H9 (cell line): Measurements from ENCODE around the gene LETM1. TPM values are rescaled to one million over a fixed set of nuclear protein-coding genes. Genes with fewer than 3 reads are reported as not detected.

ENCODE experiments used
- DNase-seq: peaks from one replicate; pipeline ENCODE4 v3.0.0-alpha.2; 2017
- H2AFZ ChIP-seq: one replicate; pipeline ENCODE4 v1.6.1; 2013; ENCODE audit warnings: mild to moderate bottlenecking, low read length, control low read depth, moderate library complexity
- H2AK5ac ChIP-seq: 2 replicates; pipeline ENCODE4 v1.6.1; 2013; ENCODE audit warnings: low read length, control low read depth, mixed read lengths; ENCODE audit not compliant: insufficient read length
- H2BK120ac ChIP-seq: one replicate; pipeline ENCODE4 v1.6.1; 2013; ENCODE audit warnings: low read depth, mild to moderate bottlenecking, low read length, control low read depth, inconsistent platforms; ENCODE audit not compliant: poor library complexity, severe bottlenecking
- H2BK12ac ChIP-seq: 2 replicates; pipeline ENCODE4 v1.6.1; 2013; ENCODE audit warnings: low read length, control low read depth, mixed read lengths, low read depth; ENCODE audit not compliant: insufficient read length
- H2BK15ac ChIP-seq: 2 replicates; pipeline ENCODE4 v1.6.1; 2013; ENCODE audit warnings: low read depth, low read length, control low read depth
- H2BK20ac ChIP-seq: one replicate; pipeline ENCODE4 v1.6.1; 2013; ENCODE audit warnings: low read depth, mild to moderate bottlenecking, low read length, control low read depth, inconsistent platforms; ENCODE audit not compliant: poor library complexity, severe bottlenecking
- H2BK5ac ChIP-seq: 2 replicates; pipeline ENCODE4 v1.6.1; 2013; ENCODE audit warnings: low read length, control low read depth, mixed read lengths; ENCODE audit not compliant: insufficient read length
- H3K14ac ChIP-seq: 2 replicates; pipeline ENCODE4 v1.6.1; 2013; ENCODE audit warnings: low read length, control low read depth; ENCODE audit not compliant: insufficient read depth
- H3K18ac ChIP-seq: 2 replicates; pipeline ENCODE4 v1.6.1; 2013; ENCODE audit warnings: low read depth, mild to moderate bottlenecking, mixed read lengths, low read length, control low read depth; ENCODE audit not compliant: insufficient read length
- H3K23ac ChIP-seq: 2 replicates; pipeline ENCODE4 v1.6.1; 2013; ENCODE audit warnings: low read length, control low read depth, mixed read lengths, low read depth; ENCODE audit not compliant: insufficient read length
- H3K23me2 ChIP-seq: 2 replicates; pipeline ENCODE4 v1.6.1; 2013; ENCODE audit warnings: low read depth, mild to moderate bottlenecking, mixed read lengths, low read length, control low read depth; ENCODE audit not compliant: insufficient read length, poor library complexity, severe bottlenecking
- H3K27ac ChIP-seq: 2 replicates; pipeline ENCODE4 v1.5.1; 2013; ENCODE audit warnings: low read length, control low read depth, mixed read lengths, low read depth; ENCODE audit not compliant: insufficient read length
- H3K27me3 ChIP-seq: 2 replicates; pipeline ENCODE4 v1.6.1; 2013; ENCODE audit warnings: low read length, control low read depth, inconsistent platforms; ENCODE audit not compliant: insufficient read depth
- H3K4ac ChIP-seq: 2 replicates; pipeline ENCODE4 v1.6.1; 2013; ENCODE audit warnings: low read depth, mild to moderate bottlenecking, control low read depth, inconsistent platforms, low read length, moderate library complexity
- H3K4me1 ChIP-seq: 2 replicates; pipeline ENCODE4 v1.6.1; 2013; ENCODE audit warnings: low read length, control low read depth, inconsistent platforms; ENCODE audit not compliant: insufficient read depth
- H3K4me2 ChIP-seq: 2 replicates; pipeline ENCODE4 v1.6.1; 2013; ENCODE audit warnings: low read length, control low read depth, mixed read lengths; ENCODE audit not compliant: insufficient read length, insufficient read depth
- H3K56ac ChIP-seq: 2 replicates; pipeline ENCODE4 v1.6.1; 2013; ENCODE audit warnings: low read depth, mild to moderate bottlenecking, mixed read lengths, low read length, control low read depth; ENCODE audit not compliant: insufficient read length
- H3K79me1 ChIP-seq: 2 replicates; pipeline ENCODE4 v1.6.1; 2013; ENCODE audit warnings: low read depth, mild to moderate bottlenecking, moderate library complexity, low read length, control low read depth, inconsistent platforms; ENCODE audit not compliant: insufficient read depth, poor library complexity, severe bottlenecking
- H3K79me2 ChIP-seq: 2 replicates; pipeline ENCODE4 v1.6.1; 2013; ENCODE audit warnings: low read length, control low read depth, inconsistent platforms; ENCODE audit not compliant: insufficient read depth
- H3K9ac ChIP-seq: 2 replicates; pipeline ENCODE4 v1.6.1; 2013; ENCODE audit warnings: low read length, control low read depth, mixed read lengths; ENCODE audit not compliant: insufficient read length; ENCODE audit errors: extremely low read depth
- H3K9me3 ChIP-seq: one replicate; pipeline ENCODE4 v1.6.1; 2013; ENCODE audit warnings: low read depth, low read length, inconsistent platforms; ENCODE audit not compliant: control insufficient read depth
- H3T11ph ChIP-seq: one replicate; pipeline ENCODE4 v1.6.1; 2013; ENCODE audit warnings: mild to moderate bottlenecking, low read length, control low read depth, inconsistent platforms
- H4K20me1 ChIP-seq: one replicate; pipeline ENCODE4 v1.6.1; 2013; ENCODE audit not compliant: control insufficient read depth, insufficient read length, insufficient read depth
- H4K5ac ChIP-seq: 2 replicates; pipeline ENCODE4 v1.6.1; 2013; ENCODE audit warnings: low read depth, mild to moderate bottlenecking, mixed read lengths, low read length, control low read depth; ENCODE audit not compliant: insufficient read length
- H4K8ac ChIP-seq: replicated peaks from 2 replicates; pipeline ENCODE4 v1.6.1; 2013; ENCODE audit warnings: low read length, control low read depth, mixed read lengths, low read depth; ENCODE audit not compliant: insufficient read length
- H4K91ac ChIP-seq: 2 replicates; pipeline ENCODE4 v1.6.1; 2013; ENCODE audit warnings: low read depth, mild to moderate bottlenecking, moderate library complexity, mixed read lengths, low read length, control low read depth; ENCODE audit not compliant: insufficient read length
- H3K27ac Mint-ChIP-seq, 3 experiments: 2 replicates in 2 of 3; 3 replicates in 1 of 3; pipeline ENCODE4 v1.8.0; 2020 to 2021; ENCODE audit warnings: mixed read lengths in 3 of 3, mild to moderate bottlenecking in 1 of 3, moderate library complexity in 1 of 3
- H3K27me3 Mint-ChIP-seq: 2 replicates; pipeline ENCODE4 v1.8.0; 2021; ENCODE audit warnings: low read depth, mild to moderate bottlenecking, moderate library complexity, mixed read lengths
- H3K36me3 Mint-ChIP-seq, 3 experiments: 2 replicates in 2 of 3; 3 replicates in 1 of 3; pipeline ENCODE4 v1.8.0; 2020 to 2021; ENCODE audit warnings: low read depth in 3 of 3, mixed read lengths in 3 of 3; ENCODE audit not compliant: insufficient read depth in 1 of 3
- H3K4me1 Mint-ChIP-seq, 2 experiments: 2 replicates each; pipeline ENCODE4 v1.8.0; 2020; ENCODE audit warnings: mixed read lengths in 2 of 2
- H3K4me3 Mint-ChIP-seq, 2 experiments: 2 replicates in 1 of 2; 3 replicates in 1 of 2; pipeline ENCODE4 v1.8.0; 2020 to 2021; ENCODE audit warnings: mild to moderate bottlenecking in 2 of 2, mixed read lengths in 2 of 2, moderate library complexity in 1 of 2
- H3K9me3 Mint-ChIP-seq, 2 experiments: 2 replicates in 1 of 2; 3 replicates in 1 of 2; pipeline ENCODE4 v1.8.0; 2020; ENCODE audit warnings: mild to moderate bottlenecking in 2 of 2, mixed read lengths in 2 of 2, moderate library complexity in 1 of 2
- WGBS: extraction: QIAGEN DNeasy Blood & Tissue Kit; methylation state at CpG from one replicate; pipeline ENCODE4 v1.1.7; 2013; ENCODE audit warnings: missing lambda C conversion rate, low lambda C conversion rate, mixed read lengths; ENCODE audit not compliant: insufficient read length; ENCODE audit errors: extremely low coverage; 5-methylcytosine and 5-hydroxymethylcytosine counted together
- total RNA-seq: library from RNA; stranded (reverse); gene quantifications from 2 replicates; pipeline ENCODE4 v1.2.1, GENCODE V29; 2021
- TF ChIP-seq, protein P1 (sequence below): fragments of 200-600 bp; sonication (generic); conservative IDR thresholded peaks from 3 replicates; pipeline ENCODE4 v1.8.0; 2021; ENCODE audit warnings: antibody characterized with exemption, mild to moderate bottlenecking

Gene LETM1
- total RNA-seq, 1 experiment from 2014 or later = 43.4 TPM

DNA sequence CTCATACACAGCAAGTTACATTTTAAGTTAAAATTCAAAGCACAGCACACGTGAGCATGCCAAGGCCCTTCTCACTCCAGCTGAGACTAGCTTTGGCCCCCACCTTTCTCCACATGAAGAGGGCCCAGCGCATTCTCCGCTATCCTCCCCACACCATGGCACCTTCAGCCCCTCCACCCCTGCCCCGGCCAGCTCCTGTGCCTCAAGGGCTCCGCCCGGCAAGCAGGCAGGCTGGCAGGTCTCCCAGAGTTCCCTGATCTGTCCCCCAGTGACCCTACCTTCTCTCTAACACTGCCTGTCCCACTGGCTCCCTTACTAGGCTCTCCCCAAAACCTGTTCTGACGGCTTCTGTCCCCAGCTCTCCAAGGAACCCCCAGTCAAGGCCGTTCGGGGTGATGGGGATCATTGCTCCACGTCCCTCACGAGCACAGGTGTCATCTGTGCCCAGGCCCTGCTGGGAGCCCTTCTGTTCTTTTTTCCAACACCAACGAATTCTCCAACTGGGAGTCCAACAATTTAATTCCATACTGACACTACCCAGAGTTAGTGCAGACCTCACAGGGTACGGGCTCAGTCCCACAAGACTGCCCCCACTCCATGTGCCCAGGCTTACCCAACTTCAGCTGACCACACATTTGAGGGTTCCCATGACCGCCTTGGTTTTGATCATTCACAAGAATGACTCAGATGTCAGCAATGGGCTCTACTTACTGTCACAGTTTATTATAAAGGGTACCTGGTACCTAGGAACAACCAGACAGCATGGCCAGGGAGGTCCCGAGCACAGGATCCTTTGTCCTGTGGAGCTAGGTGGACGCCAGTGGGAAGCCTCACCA, 4.2 kb downstream of the LETM1 start:
- peaks cover 1% of the 10 kb centered on the region; the same call in 1 of the 2 replicates for H3K27me3 ChIP-seq
- no peak overlapping the region for H3K56ac ChIP-seq
- no peak overlapping the region for H4K8ac ChIP-seq
- H2BK20ac ChIP-seq = no peak overlapping the region
- H3K23me2 ChIP-seq = peaks cover 9% of the 10 kb centered on the region
- Mint-ChIP-seq H3K4me3 (no peak overlapping the region), H3K27ac (peak overlapping the region in 1 of 3 experiments; percentile 68; a peak in 2 of 7 replicates), H3K4me1 (peaks cover 12 to 19% of the 10 kb centered on the region in 2 experiments), H3K36me3 (peaks cover 8 to 16% (median 9%) of the 10 kb centered on the region in 3 experiments), H3K9me3 (no peaks in the 10 kb centered on the region), H3K27me3 (peaks cover 16% of the 10 kb centered on the region)
- H3K4ac ChIP-seq = no peak overlapping the region
- H3K14ac ChIP-seq = no peak overlapping the region
- H4K91ac ChIP-seq = no peak overlapping the region
- H3K9ac ChIP-seq = no peak overlapping the region
- TF ChIP-seq, protein P1, sequence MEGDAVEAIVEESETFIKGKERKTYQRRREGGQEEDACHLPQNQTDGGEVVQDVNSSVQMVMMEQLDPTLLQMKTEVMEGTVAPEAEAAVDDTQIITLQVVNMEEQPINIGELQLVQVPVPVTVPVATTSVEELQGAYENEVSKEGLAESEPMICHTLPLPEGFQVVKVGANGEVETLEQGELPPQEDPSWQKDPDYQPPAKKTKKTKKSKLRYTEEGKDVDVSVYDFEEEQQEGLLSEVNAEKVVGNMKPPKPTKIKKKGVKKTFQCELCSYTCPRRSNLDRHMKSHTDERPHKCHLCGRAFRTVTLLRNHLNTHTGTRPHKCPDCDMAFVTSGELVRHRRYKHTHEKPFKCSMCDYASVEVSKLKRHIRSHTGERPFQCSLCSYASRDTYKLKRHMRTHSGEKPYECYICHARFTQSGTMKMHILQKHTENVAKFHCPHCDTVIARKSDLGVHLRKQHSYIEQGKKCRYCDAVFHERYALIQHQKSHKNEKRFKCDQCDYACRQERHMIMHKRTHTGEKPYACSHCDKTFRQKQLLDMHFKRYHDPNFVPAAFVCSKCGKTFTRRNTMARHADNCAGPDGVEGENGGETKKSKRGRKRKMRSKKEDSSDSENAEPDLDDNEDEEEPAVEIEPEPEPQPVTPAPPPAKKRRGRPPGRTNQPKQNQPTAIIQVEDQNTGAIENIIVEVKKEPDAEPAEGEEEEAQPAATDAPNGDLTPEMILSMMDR = no peak
- no peak overlapping the region for H2AFZ ChIP-seq
- H2BK5ac ChIP-seq = no peak overlapping the region
- no peak overlapping the region for H2BK15ac ChIP-seq
- H2AK5ac ChIP-seq = no peak overlapping the region
- no peak overlapping the region for H3T11ph ChIP-seq
- H2BK12ac ChIP-seq = no peak overlapping the region
- WGBS = no CpG with 5 or more reads among the region's 16 CpGs
- no peak overlapping the region for H2BK120ac ChIP-seq
- H3K23ac ChIP-seq = no peak overlapping the region
- no peaks in the 10 kb centered on the region for H3K9me3 ChIP-seq
- DNase-seq = no peak
- no peak overlapping the region for H4K5ac ChIP-seq
- peaks cover 2% of the 10 kb centered on the region; the same call in 1 of the 2 replicates for H3K79me2 ChIP-seq
- no peak overlapping the region for H3K4me2 ChIP-seq
- H3K27ac ChIP-seq = no peak overlapping the region
- no peaks in the 10 kb centered on the region for H3K79me1 ChIP-seq
- no peak overlapping the region for H3K18ac ChIP-seq
- no peaks in the 10 kb centered on the region for H4K20me1 ChIP-seq
- no peaks in the 10 kb centered on the region for H3K4me1 ChIP-seq
